H9 (cell line): ENCODE results near the gene SGTA. TPM values are rescaled to one million over a fixed set of nuclear protein-coding genes. Genes with fewer than 3 reads are reported as not detected.
"Not testable (repeated sequence)": the region's sequence is repeated elsewhere in the genome, so short reads cannot be mapped to it uniquely, and the experiment has no call there.

Experiments used
- DNase-seq: peaks from one replicate; pipeline ENCODE4 v3.0.0-alpha.2; 2017
- H2AFZ ChIP-seq: one replicate; pipeline ENCODE4 v1.6.1; 2013; ENCODE audit warnings: mild to moderate bottlenecking, low read length, control low read depth, moderate library complexity
- H2AK5ac ChIP-seq: 2 replicates; pipeline ENCODE4 v1.6.1; 2013; ENCODE audit warnings: low read length, control low read depth, mixed read lengths; ENCODE audit not compliant: insufficient read length
- H2BK120ac ChIP-seq: one replicate; pipeline ENCODE4 v1.6.1; 2013; ENCODE audit warnings: low read depth, mild to moderate bottlenecking, low read length, control low read depth, inconsistent platforms; ENCODE audit not compliant: poor library complexity, severe bottlenecking
- H2BK12ac ChIP-seq: 2 replicates; pipeline ENCODE4 v1.6.1; 2013; ENCODE audit warnings: low read length, control low read depth, mixed read lengths, low read depth; ENCODE audit not compliant: insufficient read length
- H2BK15ac ChIP-seq: 2 replicates; pipeline ENCODE4 v1.6.1; 2013; ENCODE audit warnings: low read depth, low read length, control low read depth
- H2BK20ac ChIP-seq: one replicate; pipeline ENCODE4 v1.6.1; 2013; ENCODE audit warnings: low read depth, mild to moderate bottlenecking, low read length, control low read depth, inconsistent platforms; ENCODE audit not compliant: poor library complexity, severe bottlenecking
- H2BK5ac ChIP-seq: 2 replicates; pipeline ENCODE4 v1.6.1; 2013; ENCODE audit warnings: low read length, control low read depth, mixed read lengths; ENCODE audit not compliant: insufficient read length
- H3K14ac ChIP-seq: 2 replicates; pipeline ENCODE4 v1.6.1; 2013; ENCODE audit warnings: low read length, control low read depth; ENCODE audit not compliant: insufficient read depth
- H3K18ac ChIP-seq: 2 replicates; pipeline ENCODE4 v1.6.1; 2013; ENCODE audit warnings: low read depth, mild to moderate bottlenecking, mixed read lengths, low read length, control low read depth; ENCODE audit not compliant: insufficient read length
- H3K23ac ChIP-seq: 2 replicates; pipeline ENCODE4 v1.6.1; 2013; ENCODE audit warnings: low read length, control low read depth, mixed read lengths, low read depth; ENCODE audit not compliant: insufficient read length
- H3K23me2 ChIP-seq: 2 replicates; pipeline ENCODE4 v1.6.1; 2013; ENCODE audit warnings: low read depth, mild to moderate bottlenecking, mixed read lengths, low read length, control low read depth; ENCODE audit not compliant: insufficient read length, poor library complexity, severe bottlenecking
- H3K27ac ChIP-seq: 2 replicates; pipeline ENCODE4 v1.5.1; 2013; ENCODE audit warnings: low read length, control low read depth, mixed read lengths, low read depth; ENCODE audit not compliant: insufficient read length
- H3K27me3 ChIP-seq: 2 replicates; pipeline ENCODE4 v1.6.1; 2013; ENCODE audit warnings: low read length, control low read depth, inconsistent platforms; ENCODE audit not compliant: insufficient read depth
- H3K4ac ChIP-seq: 2 replicates; pipeline ENCODE4 v1.6.1; 2013; ENCODE audit warnings: low read depth, mild to moderate bottlenecking, control low read depth, inconsistent platforms, low read length, moderate library complexity
- H3K4me1 ChIP-seq: 2 replicates; pipeline ENCODE4 v1.6.1; 2013; ENCODE audit warnings: low read length, control low read depth, inconsistent platforms; ENCODE audit not compliant: insufficient read depth
- H3K4me2 ChIP-seq: 2 replicates; pipeline ENCODE4 v1.6.1; 2013; ENCODE audit warnings: low read length, control low read depth, mixed read lengths; ENCODE audit not compliant: insufficient read length, insufficient read depth
- H3K56ac ChIP-seq: 2 replicates; pipeline ENCODE4 v1.6.1; 2013; ENCODE audit warnings: low read depth, mild to moderate bottlenecking, mixed read lengths, low read length, control low read depth; ENCODE audit not compliant: insufficient read length
- H3K79me1 ChIP-seq: 2 replicates; pipeline ENCODE4 v1.6.1; 2013; ENCODE audit warnings: low read depth, mild to moderate bottlenecking, moderate library complexity, low read length, control low read depth, inconsistent platforms; ENCODE audit not compliant: insufficient read depth, poor library complexity, severe bottlenecking
- H3K79me2 ChIP-seq: 2 replicates; pipeline ENCODE4 v1.6.1; 2013; ENCODE audit warnings: low read length, control low read depth, inconsistent platforms; ENCODE audit not compliant: insufficient read depth
- H3K9ac ChIP-seq: 2 replicates; pipeline ENCODE4 v1.6.1; 2013; ENCODE audit warnings: low read length, control low read depth, mixed read lengths; ENCODE audit not compliant: insufficient read length; ENCODE audit errors: extremely low read depth
- H3K9me3 ChIP-seq: one replicate; pipeline ENCODE4 v1.6.1; 2013; ENCODE audit warnings: low read depth, low read length, inconsistent platforms; ENCODE audit not compliant: control insufficient read depth
- H3T11ph ChIP-seq: one replicate; pipeline ENCODE4 v1.6.1; 2013; ENCODE audit warnings: mild to moderate bottlenecking, low read length, control low read depth, inconsistent platforms
- H4K20me1 ChIP-seq: one replicate; pipeline ENCODE4 v1.6.1; 2013; ENCODE audit not compliant: control insufficient read depth, insufficient read length, insufficient read depth
- H4K5ac ChIP-seq: 2 replicates; pipeline ENCODE4 v1.6.1; 2013; ENCODE audit warnings: low read depth, mild to moderate bottlenecking, mixed read lengths, low read length, control low read depth; ENCODE audit not compliant: insufficient read length
- H4K8ac ChIP-seq: replicated peaks from 2 replicates; pipeline ENCODE4 v1.6.1; 2013; ENCODE audit warnings: low read length, control low read depth, mixed read lengths, low read depth; ENCODE audit not compliant: insufficient read length
- H4K91ac ChIP-seq: 2 replicates; pipeline ENCODE4 v1.6.1; 2013; ENCODE audit warnings: low read depth, mild to moderate bottlenecking, moderate library complexity, mixed read lengths, low read length, control low read depth; ENCODE audit not compliant: insufficient read length
- H3K27ac Mint-ChIP-seq, 3 experiments: 2 replicates in 2 of 3; 3 replicates in 1 of 3; pipeline ENCODE4 v1.8.0; 2020 to 2021; ENCODE audit warnings: mixed read lengths in 3 of 3, mild to moderate bottlenecking in 1 of 3, moderate library complexity in 1 of 3
- H3K27me3 Mint-ChIP-seq: 2 replicates; pipeline ENCODE4 v1.8.0; 2021; ENCODE audit warnings: low read depth, mild to moderate bottlenecking, moderate library complexity, mixed read lengths
- H3K36me3 Mint-ChIP-seq, 3 experiments: 2 replicates in 2 of 3; 3 replicates in 1 of 3; pipeline ENCODE4 v1.8.0; 2020 to 2021; ENCODE audit warnings: low read depth in 3 of 3, mixed read lengths in 3 of 3; ENCODE audit not compliant: insufficient read depth in 1 of 3
- H3K4me1 Mint-ChIP-seq, 2 experiments: 2 replicates each; pipeline ENCODE4 v1.8.0; 2020; ENCODE audit warnings: mixed read lengths in 2 of 2
- H3K4me3 Mint-ChIP-seq, 2 experiments: 2 replicates in 1 of 2; 3 replicates in 1 of 2; pipeline ENCODE4 v1.8.0; 2020 to 2021; ENCODE audit warnings: mild to moderate bottlenecking in 2 of 2, mixed read lengths in 2 of 2, moderate library complexity in 1 of 2
- H3K9me3 Mint-ChIP-seq, 2 experiments: 2 replicates in 1 of 2; 3 replicates in 1 of 2; pipeline ENCODE4 v1.8.0; 2020; ENCODE audit warnings: mild to moderate bottlenecking in 2 of 2, mixed read lengths in 2 of 2, moderate library complexity in 1 of 2
- CTCF ChIP-seq: fragments of 200-600 bp; sonication (generic); conservative IDR thresholded peaks from 3 replicates; pipeline ENCODE4 v1.8.0; 2021; ENCODE audit warnings: antibody characterized with exemption, mild to moderate bottlenecking
- WGBS: extraction: QIAGEN DNeasy Blood & Tissue Kit; methylation state at CpG from one replicate; pipeline ENCODE4 v1.1.7; 2013; ENCODE audit warnings: missing lambda C conversion rate, low lambda C conversion rate, mixed read lengths; ENCODE audit not compliant: insufficient read length; ENCODE audit errors: extremely low coverage; 5-methylcytosine and 5-hydroxymethylcytosine counted together
- total RNA-seq: library from RNA; stranded (reverse); gene quantifications from 2 replicates; pipeline ENCODE4 v1.2.1, GENCODE V29; 2021

SGTA gene
- total RNA-seq, 1 experiment from 2014 or later, result 102 TPM

DNA sequence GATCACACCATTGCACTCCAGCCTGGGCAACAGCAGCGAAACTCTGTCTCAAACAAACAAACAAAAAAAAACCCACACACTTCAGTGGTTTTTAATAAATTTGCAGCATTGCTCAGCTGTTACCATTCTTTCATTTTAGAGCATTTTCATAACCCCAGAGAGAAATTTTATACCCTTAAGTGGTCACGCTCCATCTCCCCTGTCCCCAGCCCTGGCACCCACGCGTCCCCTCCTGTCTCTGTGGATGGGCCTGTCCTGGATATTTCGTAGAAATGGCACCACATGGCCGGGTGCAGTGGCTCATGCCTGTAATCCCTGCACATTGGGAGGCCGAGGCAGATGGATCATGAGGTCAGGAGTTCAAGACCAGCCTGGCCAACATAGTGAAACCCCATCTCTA is 10.1 kb upstream of the SGTA start:
- no peak overlapping the region for H4K91ac ChIP-seq
- H2BK12ac ChIP-seq, result no peak overlapping the region
- Mint-ChIP-seq H3K9me3 (no peaks in the 10 kb centered on the region), H3K4me1 (peaks cover 0 to 2% of the 10 kb centered on the region in 2 experiments; a peak in 1 of 4 replicates), H3K36me3 (peaks cover 51 to 82% (median 79%) of the 10 kb centered on the region in 3 experiments), H3K27me3 (no peaks in the 10 kb centered on the region), H3K4me3 (no peak overlapping the region), H3K27ac (no peak overlapping the region; a peak in 1 of 7 replicates)
- no peak overlapping the region for H3K27ac ChIP-seq
- H3K18ac ChIP-seq, result no peak overlapping the region
- no peak overlapping the region for H2BK15ac ChIP-seq
- H4K5ac ChIP-seq, result no peak overlapping the region
- DNase-seq, result no peak
- H3K9ac ChIP-seq, result no peak overlapping the region
- H3K4ac ChIP-seq, result no peak overlapping the region
- H4K20me1 ChIP-seq, result no peaks in the 10 kb centered on the region
- no CpG with 5 or more reads among the region's 7 CpGs for WGBS
- H4K8ac ChIP-seq, result no peak overlapping the region
- H2BK5ac ChIP-seq, result no peak overlapping the region
- no peaks in the 10 kb centered on the region for H3K27me3 ChIP-seq
- no peaks in the 10 kb centered on the region for H3K4me1 ChIP-seq
- H2AFZ ChIP-seq, result no peak overlapping the region
- H3K23me2 ChIP-seq, result no peaks in the 10 kb centered on the region
- no peak overlapping the region for H3T11ph ChIP-seq
- no peak overlapping the region for H3K14ac ChIP-seq
- H3K23ac ChIP-seq, result no peak overlapping the region
- peaks cover 3% of the 10 kb centered on the region; the same call in 1 of the 2 replicates for H3K79me2 ChIP-seq
- H2BK20ac ChIP-seq, result no peak overlapping the region
- H2AK5ac ChIP-seq, result no peak overlapping the region
- H3K79me1 ChIP-seq, result peaks cover under 1% of the 10 kb centered on the region
- H2BK120ac ChIP-seq, result no peak overlapping the region
- no peak overlapping the region for H3K4me2 ChIP-seq
- no peak overlapping the region for H3K56ac ChIP-seq
- no peaks in the 10 kb centered on the region for H3K9me3 ChIP-seq
- TF ChIP-seq CTCF, result no peak

DNA sequence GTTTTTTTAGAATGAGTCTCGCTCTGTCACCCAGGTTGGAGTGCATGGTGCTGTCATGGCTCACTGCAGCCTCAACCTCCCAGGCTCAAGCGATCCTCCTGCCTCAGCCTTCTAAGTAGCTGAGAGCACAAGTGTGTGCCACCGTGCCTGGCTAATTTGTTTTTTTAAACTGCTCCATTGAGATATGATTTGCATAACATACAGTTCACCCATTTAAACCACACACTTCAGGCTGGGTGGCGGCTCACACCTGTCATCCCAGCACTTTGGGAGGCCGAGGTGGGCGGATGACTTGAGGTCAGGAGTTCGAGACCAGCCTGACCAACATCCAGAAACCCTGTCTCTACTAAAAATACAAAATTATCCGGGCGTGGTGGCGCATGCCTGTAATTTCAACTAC is 9.6 kb upstream of the SGTA start:
- H4K8ac ChIP-seq, H4K20me1 ChIP-seq, H3K23ac ChIP-seq, H3K4me1 Mint-ChIP-seq, H3K79me1 ChIP-seq, H2BK15ac ChIP-seq, H2BK120ac ChIP-seq, H3K9me3 Mint-ChIP-seq, H3K4me1 ChIP-seq, H3K27me3 ChIP-seq, H3K4me2 ChIP-seq, H3K9ac ChIP-seq, H2AK5ac ChIP-seq, H4K5ac ChIP-seq, H3T11ph ChIP-seq, H2BK5ac ChIP-seq, H3K23me2 ChIP-seq, DNase-seq, H2BK12ac ChIP-seq, H2BK20ac ChIP-seq, H3K9me3 ChIP-seq, H2AFZ ChIP-seq, H3K14ac ChIP-seq, H3K27ac ChIP-seq, H4K91ac ChIP-seq, H3K79me2 ChIP-seq, H3K4me3 Mint-ChIP-seq, H3K18ac ChIP-seq, H3K27me3 Mint-ChIP-seq, H3K56ac ChIP-seq, H3K4ac ChIP-seq, H3K27ac Mint-ChIP-seq: not testable (repeated sequence)
- peaks cover 52 to 85% (median 83%) of the 10 kb centered on the region in 3 experiments for H3K36me3 Mint-ChIP-seq
- no CpG with 5 or more reads among the region's 10 CpGs for WGBS
